ENCODE results near the gene FKBP1C. TPM values are rescaled to one million over a fixed set of nuclear protein-coding genes. Genes with fewer than 3 reads are reported as not detected.

The FKBP1C gene
- under 0.01 and 0.16 TPM in 2 replicates for total RNA-seq

GRCh38 chr6:63211343-63211742 lies at the start of gene FKBP1C:
Gene FKBP1C (plus strand): TSS chr6:63211469.

Other genes starting within 250 kb of the FKBP1C start
- not detected in 2 replicates for gene LGSN, start 108.5 kb downstream of the FKBP1C start, total RNA-seq

All from cardiac atrium fibroblast (primary cell).